NCI-H2227 (cell line): ENCODE data around the gene NCR3LG1.
A peak's percentile ranks its signal among the peaks of the same experiment; 100 is the strongest.

Source experiments
- DNase-seq: peaks from one replicate; lab custom pipeline; 2025; ENCODE audit not compliant: unreplicated experiment; lab: John Stamatoyannopoulos, UW

Gene NCR3LG1

DNA sequence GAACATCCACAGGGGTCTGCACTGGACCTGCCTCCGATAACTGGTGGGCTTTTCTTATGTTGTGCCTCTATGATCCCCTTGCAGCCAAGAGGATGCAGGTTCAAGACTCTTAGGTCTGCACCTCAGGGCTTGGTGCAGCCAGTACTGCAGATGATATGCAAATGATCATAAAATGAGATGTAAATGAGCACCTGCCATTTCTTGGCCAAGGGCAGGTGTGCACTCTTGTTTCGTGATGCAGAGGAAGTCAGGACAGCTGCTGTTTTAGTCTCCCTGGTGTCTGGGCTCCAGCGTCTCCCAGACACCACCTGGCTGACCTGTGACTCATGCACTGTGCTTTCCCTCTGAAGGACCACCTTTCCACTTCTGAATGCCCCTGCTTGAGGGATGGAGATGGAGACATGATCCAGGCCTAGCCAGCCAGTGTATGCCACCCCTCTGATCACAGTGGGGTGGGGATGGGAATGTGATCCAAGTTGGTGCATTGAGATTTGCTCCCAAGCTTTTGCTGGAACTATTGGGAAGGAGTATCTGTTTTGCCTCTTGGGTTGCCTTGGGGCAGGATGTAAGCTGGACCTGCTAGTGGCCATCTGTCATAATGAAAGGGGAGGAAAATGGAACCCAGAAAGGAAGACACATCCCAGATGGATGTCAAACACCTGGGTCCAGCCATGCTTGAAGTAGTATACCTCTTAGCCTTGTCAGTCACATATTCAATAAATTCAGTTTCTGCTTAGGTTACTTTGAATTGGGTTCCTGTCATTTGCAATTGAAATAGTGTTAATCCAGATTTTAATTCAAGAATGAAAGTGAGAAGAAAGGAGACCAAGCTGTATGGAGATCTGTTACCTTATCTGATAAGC lies 40.1 kb downstream of the NCR3LG1 start:
- no peak for DNase-seq

DNA sequence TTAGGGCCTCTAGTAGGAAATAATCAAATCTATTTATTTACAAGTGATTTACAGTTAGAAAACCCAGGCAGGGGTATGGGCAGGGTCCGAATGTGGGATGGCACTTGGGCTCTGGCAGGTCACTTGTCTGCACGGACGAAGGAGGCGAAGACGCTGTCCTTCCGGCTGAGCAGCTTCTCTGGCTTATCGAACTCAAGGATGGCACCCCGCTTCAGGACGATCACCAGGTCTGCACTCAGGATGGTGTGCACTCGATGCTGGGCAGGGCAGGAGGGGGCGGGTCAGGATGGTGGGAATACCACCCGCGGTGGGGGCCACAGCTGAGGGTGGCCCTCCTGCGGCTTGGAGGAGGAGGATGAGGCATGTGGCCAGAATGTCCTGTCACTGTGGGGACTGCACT lies 41.3 kb downstream of the NCR3LG1 start:
- no peak for DNase-seq

DNA sequence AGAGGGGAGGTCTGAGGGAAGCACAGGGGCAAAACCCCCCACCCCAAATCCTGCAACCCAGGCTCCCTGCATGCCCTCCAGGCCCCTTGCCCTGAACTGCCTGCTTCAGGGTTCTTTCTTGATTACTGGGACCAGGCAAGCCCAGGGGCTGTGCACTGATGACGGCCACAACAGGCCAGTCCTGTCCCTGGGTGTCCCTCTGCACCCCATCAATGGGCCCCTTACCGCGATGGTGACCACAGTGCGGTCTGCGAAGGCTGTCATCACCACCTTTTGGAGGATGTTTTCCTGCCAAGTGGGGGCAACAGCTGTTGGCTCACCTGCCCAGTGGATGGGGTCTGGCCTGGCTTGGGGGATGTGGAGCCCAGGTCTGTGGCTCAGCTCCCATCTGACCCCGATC lies 41.9 kb downstream of the NCR3LG1 start:
- DNase-seq = no peak

- DNase-seq = no peak
Observed at GRCh38 chr11:17394743-17395390, 43.3 kb downstream of the NCR3LG1 start.

- no peak for DNase-seq
Observed at GRCh38 chr11:17395554-17395961, 44.0 kb downstream of the NCR3LG1 start.

DNA sequence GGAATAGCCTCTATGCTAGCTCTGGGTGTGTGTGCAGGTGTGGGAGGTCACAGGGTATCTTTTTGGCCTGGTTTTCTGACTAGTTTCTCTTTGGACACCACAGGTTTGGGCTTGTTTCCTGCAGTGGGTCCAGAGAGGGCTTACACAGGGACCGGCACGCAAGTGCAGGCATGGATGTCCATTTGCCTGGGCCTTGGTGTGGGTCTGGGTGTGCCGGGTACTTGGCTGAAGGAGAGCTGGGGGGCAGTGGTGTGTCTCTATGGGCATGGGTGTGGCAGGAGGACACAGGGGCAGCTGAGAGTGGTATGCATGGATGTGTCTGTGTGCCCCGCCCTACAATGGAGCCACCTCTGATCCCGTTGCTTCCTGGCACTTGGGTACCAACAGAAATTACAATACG lies 44.4 kb downstream of the NCR3LG1 start:
- DNase-seq = no peak

GRCh38 chr11:17396598-17397310 lies 45.2 kb downstream of the NCR3LG1 start:
- no peak for DNase-seq

- no peak for DNase-seq
Observed at GRCh38 chr11:17397311-17398002, 45.9 kb downstream of the NCR3LG1 start.

DNA sequence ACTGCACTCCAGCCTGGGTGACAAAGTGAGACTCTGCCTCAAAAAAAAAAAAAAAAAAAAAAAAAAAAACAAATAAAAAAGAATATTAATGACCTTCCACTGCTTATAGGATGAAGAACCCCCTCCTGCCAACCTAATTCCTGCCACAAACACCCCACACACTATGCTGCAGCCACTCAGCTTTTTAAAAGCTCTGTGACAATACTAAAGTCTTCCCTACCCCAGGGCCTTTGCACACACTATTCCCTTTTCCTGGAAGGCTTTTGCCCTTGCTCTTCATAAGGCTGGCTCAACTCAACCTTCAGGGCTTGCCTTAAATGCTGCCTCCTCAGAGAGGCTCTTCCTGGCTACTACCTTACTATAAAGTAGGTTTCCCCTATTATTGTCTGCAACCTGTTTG lies 47.6 kb downstream of the NCR3LG1 start:
- DNase-seq = no peak

GRCh38 chr11:17400048-17400775 lies 48.6 kb downstream of the NCR3LG1 start:
- DNase-seq = no peak

DNA sequence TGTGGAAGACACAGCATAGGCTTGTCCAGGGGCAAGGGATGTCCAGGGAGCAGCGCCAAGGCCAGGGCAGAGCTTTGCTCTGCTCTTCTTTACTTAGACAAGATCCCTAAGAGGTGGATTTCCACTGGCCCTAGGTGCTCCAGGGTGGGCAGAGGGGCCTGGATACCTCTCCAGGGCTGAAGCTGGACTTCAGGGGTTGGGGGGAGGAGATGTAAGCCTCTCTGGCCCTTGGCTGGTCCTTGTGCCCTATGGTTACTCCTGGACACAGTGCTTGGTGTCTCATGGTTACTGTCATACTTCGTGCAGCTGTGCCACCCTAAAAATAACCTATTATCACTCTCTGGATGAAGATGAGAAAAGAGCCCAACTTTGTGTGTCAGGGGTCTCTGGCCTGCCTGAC lies 49.7 kb downstream of the NCR3LG1 start:
- DNase-seq = no peak

DNA sequence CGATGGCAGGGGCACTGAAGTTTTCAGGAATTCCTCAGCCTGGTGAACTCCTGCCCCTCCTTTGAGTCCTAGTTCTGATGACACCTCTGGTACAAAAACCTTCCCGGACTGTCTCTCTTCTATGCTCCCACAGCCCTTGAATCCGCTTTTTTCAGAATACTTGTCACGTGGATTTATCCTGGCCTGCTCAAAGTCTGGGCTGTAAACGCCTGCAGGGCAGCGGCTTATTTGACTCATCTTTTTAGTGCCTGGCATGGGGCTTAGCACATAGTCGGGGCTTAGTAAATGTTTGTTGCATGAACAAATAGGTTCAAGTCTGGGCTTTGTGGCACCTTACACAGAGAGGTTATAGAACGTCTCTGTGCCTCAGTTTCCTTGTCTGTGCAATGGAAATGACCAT lies 50.2 kb downstream of the NCR3LG1 start:
- DNase-seq = no peak

DNA sequence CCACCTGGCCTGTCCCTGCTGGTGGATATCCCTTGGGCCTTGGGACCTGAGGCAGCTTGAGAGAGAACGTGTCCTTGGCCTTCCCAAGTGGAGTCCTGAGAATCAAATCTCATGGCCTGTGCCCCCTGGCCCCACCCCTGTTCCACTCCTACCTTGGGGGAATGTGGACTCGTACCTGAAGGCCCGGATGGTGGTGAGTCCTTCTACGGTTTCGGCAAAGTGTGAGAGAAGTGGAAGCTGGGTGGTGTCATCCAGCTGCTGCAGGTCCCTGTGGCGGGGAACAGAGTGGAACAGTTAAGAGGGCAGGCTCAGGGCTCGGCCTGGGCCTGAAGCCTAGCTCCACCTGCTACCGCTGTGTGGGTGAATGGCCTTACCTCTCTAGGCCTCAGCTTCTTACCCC lies 50.9 kb downstream of the NCR3LG1 start:
- no peak for DNase-seq

- DNase-seq = no peak
Observed at GRCh38 chr11:17403980-17404759, 52.6 kb downstream of the NCR3LG1 start.

DNA sequence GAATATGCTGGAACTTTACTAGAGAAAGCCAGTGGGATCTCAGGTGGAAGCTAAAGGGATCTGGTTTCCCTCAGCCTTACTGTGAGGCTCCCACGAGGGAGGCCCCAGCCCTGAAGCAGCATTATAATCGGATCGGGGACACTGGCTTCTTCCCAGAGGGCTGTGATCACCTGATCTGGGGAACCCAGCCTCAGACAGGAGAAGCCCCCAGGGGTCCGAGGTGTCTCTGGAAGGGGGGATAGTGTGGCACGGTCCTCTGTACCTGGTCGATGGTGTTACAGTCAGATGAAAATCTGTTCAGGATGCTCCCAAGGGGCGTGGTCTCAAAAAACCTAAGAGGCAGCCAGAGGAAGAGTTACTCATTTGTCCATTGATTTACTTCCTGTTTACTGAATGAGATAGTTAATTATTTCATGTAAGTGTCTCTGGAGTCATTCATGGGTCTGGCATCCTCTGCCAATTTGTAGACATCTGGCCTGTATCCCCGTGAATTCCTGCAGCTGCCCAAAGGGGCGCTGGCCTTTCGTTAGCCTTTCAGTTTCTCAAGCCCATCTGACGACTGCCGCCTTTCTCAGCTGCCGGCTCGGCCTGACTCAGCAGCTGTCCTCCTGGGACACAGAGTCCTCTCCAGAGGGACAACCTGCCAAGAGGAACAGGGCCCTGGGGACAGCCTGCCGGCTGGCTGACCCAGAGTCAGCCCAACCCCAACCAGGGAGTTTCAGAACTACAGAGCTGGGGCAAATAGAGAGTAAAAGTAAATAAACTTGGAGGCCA lies 53.8 kb downstream of the NCR3LG1 start:
- peak; percentile 26 for DNase-seq

DNA sequence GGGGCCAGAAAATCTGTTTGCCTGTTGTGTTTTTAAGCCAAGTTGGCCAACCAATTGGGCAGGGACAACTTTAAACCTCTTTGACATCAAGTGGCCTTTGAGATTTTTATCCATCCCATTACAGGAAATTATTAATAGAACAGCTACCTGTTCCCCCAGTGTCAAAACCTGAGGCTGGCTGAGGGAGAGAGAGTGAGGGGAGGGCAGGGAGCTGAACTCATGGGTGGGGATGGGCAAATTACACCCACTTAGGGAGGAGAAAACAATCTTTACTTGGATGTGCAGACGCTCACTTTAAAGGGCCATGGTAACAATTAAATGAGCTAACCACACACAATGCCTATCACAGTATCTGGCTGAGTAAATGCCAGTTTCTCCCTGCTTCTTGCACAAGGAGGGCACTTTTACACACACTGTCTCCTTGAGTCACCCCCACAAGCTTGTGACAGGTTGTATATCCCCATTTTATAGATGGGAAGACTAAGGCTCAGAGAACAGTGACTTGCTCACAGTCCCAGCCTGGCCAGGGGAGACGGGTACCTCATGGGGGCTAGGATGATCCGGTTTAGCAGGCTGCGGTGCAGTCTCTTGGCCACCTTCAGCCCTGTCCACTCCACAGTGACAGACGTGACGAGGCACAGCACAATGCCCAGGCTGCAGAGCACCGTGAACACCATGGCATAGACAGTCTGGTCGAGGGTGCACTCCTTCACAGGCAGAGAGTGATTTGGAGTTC lies 54.6 kb downstream of the NCR3LG1 start:
- peak; percentile 33 for DNase-seq

GRCh38 chr11:17406818-17407149 lies 55.2 kb downstream of the NCR3LG1 start:
- no peak for DNase-seq

DNA sequence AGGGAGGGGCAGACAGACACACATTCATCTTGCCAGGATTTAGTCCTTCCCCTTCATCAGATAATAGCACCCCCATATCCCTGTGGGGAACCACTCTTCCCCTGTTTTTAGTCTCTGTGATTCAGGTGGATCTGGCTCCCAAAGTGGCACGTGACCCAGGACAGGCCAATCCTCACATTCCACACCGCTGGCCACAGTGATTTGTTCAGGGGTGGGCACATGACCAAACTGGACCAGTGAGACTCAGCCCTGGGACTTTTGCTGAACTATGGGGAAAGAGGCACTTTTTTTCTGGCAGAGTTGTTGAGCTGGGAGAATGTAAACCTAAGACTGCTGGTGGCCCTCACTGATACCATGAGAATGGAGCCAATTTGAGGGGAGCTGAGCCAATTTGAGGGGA lies 56.0 kb downstream of the NCR3LG1 start:
- no peak for DNase-seq

DNA sequence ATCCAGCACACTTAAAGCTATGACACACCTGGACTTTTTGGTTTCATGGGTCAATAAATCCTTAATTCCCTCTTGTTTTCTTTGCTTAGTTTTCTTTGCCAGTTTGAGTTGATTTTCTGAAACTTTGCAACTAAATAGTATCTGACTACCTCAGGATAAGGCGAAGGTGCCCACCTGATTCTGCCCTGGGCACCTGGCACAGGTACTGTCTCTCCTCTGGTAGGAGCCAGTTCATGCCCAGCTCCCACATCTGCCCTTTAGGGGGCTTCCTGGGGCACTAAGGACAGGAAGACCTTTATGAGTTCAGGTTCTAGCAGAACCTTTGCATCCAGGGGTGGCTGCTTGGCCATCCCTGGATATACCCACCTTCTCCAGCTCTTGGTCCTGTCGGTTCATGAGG lies 56.4 kb downstream of the NCR3LG1 start:
- no peak for DNase-seq
